GM23338 (cell line): ENCODE data around the gene MRPS16. TPM values are rescaled to one million over a fixed set of nuclear protein-coding genes. Genes with fewer than 3 reads are reported as not detected.

Experiments used
- ATAC-seq: fragments of 200-7000 bp; cut with Tn5 transposase; 3 replicates; pipeline ENCODE4 v1.9.1; 2020
- DNase-seq: peaks from one replicate; pipeline ENCODE4 v3.0.0-alpha.2; 2015; ENCODE audit warnings: low spot score
- H2AFZ ChIP-seq: fragments of 200-600 bp; sonication (generic); 2 replicates; pipeline ENCODE4 v1.8.0; 2016; ENCODE audit warnings: antibody characterized with exemption, mild to moderate bottlenecking, moderate library complexity
- H3F3A ChIP-seq: fragments of 200-600 bp; sonication (generic); replicated peaks from 2 replicates; pipeline ENCODE4 v1.8.0; 2017; ENCODE audit warnings: antibody characterized with exemption, mixed run types, low read depth
- H3K27ac ChIP-seq: fragments of 200-600 bp; sonication (generic); 2 replicates; pipeline ENCODE4 v1.6.1; 2016; ENCODE audit warnings: low read depth
- H3K27me3 ChIP-seq: fragments of 200-600 bp; sonication (generic); 2 replicates; pipeline ENCODE4 v1.8.0; 2016; ENCODE audit warnings: mild to moderate bottlenecking, mixed run types, moderate library complexity; ENCODE audit not compliant: insufficient read depth
- H3K36me3 ChIP-seq: fragments of 200-600 bp; sonication (generic); 2 replicates; pipeline ENCODE4 v1.8.0; 2016; ENCODE audit warnings: mild to moderate bottlenecking; ENCODE audit not compliant: insufficient read depth
- H3K4me1 ChIP-seq: fragments of 200-600 bp; sonication (generic); 2 replicates; pipeline ENCODE4 v1.8.0; 2016; ENCODE audit warnings: mild to moderate bottlenecking, moderate library complexity; ENCODE audit not compliant: insufficient read depth
- H3K4me2 ChIP-seq: fragments of 200-600 bp; sonication (generic); 2 replicates; pipeline ENCODE4 v1.7.1; 2017; ENCODE audit warnings: mixed run types
- H3K4me3 ChIP-seq: fragments of 200-600 bp; sonication (generic); 2 replicates; pipeline ENCODE4 v1.6.1; 2016; ENCODE audit warnings: mixed run types
- H3K79me2 ChIP-seq: fragments of 200-600 bp; sonication (generic); replicated peaks from 2 replicates; pipeline ENCODE4 v1.8.0; 2017; ENCODE audit warnings: mild to moderate bottlenecking; ENCODE audit not compliant: insufficient read depth
- H3K9me2 ChIP-seq: fragments of 200-600 bp; sonication (generic); 2 replicates; pipeline ENCODE4 v1.8.0; 2017; ENCODE audit not compliant: insufficient read depth
- H4K20me1 ChIP-seq: fragments of 200-600 bp; sonication (generic); replicated peaks from 2 replicates; pipeline ENCODE4 v1.8.0; 2017; ENCODE audit warnings: mild to moderate bottlenecking; ENCODE audit not compliant: insufficient read depth
- H3K27ac Mint-ChIP-seq: 2 replicates; pipeline ENCODE4 v1.8.0; 2020; ENCODE audit warnings: inconsistent platforms, mild to moderate bottlenecking, moderate library complexity, mixed read lengths
- H3K27me3 Mint-ChIP-seq: 3 replicates; pipeline ENCODE4 v1.8.0; 2022; ENCODE audit warnings: low read depth, mild to moderate bottlenecking, moderate library complexity, mixed read lengths, inconsistent platforms; ENCODE audit not compliant: insufficient read depth, poor library complexity
- H3K36me3 Mint-ChIP-seq: 3 replicates; pipeline ENCODE4 v1.8.0; 2021; ENCODE audit warnings: low read depth, mild to moderate bottlenecking, inconsistent platforms, moderate library complexity, mixed read lengths
- H3K4me1 Mint-ChIP-seq: 3 replicates; pipeline ENCODE4 v1.8.0; 2020; ENCODE audit warnings: mild to moderate bottlenecking, inconsistent platforms, mixed read lengths
- H3K4me3 Mint-ChIP-seq: 3 replicates; pipeline ENCODE4 v1.8.0; 2021; ENCODE audit warnings: moderate library complexity, mild to moderate bottlenecking, inconsistent platforms, mixed read lengths
- H3K9me3 Mint-ChIP-seq: 3 replicates; pipeline ENCODE4 v1.8.0; 2020; ENCODE audit warnings: moderate library complexity, mild to moderate bottlenecking, inconsistent platforms, mixed read lengths
- CREB1 ChIP-seq: fragments of 250-450 bp; sonication (Bioruptor Pico); IDR thresholded peaks from 2 replicates; pipeline ENCODE4 v1.5.0; 2020; ENCODE audit warnings: low read depth, mild to moderate bottlenecking, moderate library complexity
- CTCF ChIP-seq, 2 experiments: fragments of 200-600 bp in 1 of 2; sonication (generic) in 1 of 2; conservative IDR thresholded peaks; 2 replicates each; pipeline versions ENCODE4 v1.5.1 to v1.6.1; 2016 to 2017; ENCODE audit warnings: antibody characterized with exemption in 2 of 2, low read depth in 2 of 2, mild to moderate bottlenecking in 2 of 2, moderate library complexity in 1 of 2
- ETS1 ChIP-seq: IDR thresholded peaks from 2 replicates; pipeline ENCODE4 v1.6.1; 2016; ENCODE audit warnings: antibody characterized with exemption
- EZH2 ChIP-seq: fragments of 200-600 bp; sonication (generic); IDR thresholded peaks from one replicate; pipeline ENCODE4 v1.8.0; 2017; ENCODE audit warnings: antibody characterized with exemption, mild to moderate bottlenecking, low read depth; ENCODE audit not compliant: unreplicated experiment
- NANOG ChIP-seq: IDR thresholded peaks from 2 replicates; pipeline ENCODE4 v1.6.1; 2016; ENCODE audit warnings: antibody characterized with exemption, borderline replicate concordance
- REST ChIP-seq: IDR thresholded peaks from one replicate; pipeline ENCODE4 v1.6.1; 2018; ENCODE audit warnings: antibody characterized with exemption; ENCODE audit not compliant: unreplicated experiment
- ZNF114 ChIP-seq: fragments of 250-450 bp; sonication (Bioruptor Pico); IDR thresholded peaks from 2 replicates; pipeline ENCODE4 v1.5.0; 2020; ENCODE audit warnings: mild to moderate bottlenecking, moderate library complexity
- ZNF331 ChIP-seq: fragments of 250-450 bp; sonication (Bioruptor Pico); IDR thresholded peaks from 2 replicates; pipeline ENCODE4 v1.5.0; 2020; ENCODE audit warnings: low read depth, mild to moderate bottlenecking, moderate library complexity
- ZNF462 ChIP-seq: fragments of 250-450 bp; sonication (Bioruptor Pico); IDR thresholded peaks from 2 replicates; pipeline ENCODE4 v1.5.0; 2020; ENCODE audit warnings: mild to moderate bottlenecking, moderate library complexity
- polyA plus RNA-seq: library from polyadenylated mRNA; unstranded; fragments of >200 nt; fragmentation: Nextera tagmentation; extraction: Ambion mirVana; gene quantifications from 2 replicates; pipeline ENCODE4 v1.2.1, GENCODE V29; 2016
- total RNA-seq: library from RNA; depleted of rRNA; stranded (reverse); fragments of >200 nt; shearing (Covaris generic); gene quantifications from 2 replicates; pipeline ENCODE4 v1.2.3, GENCODE V29; 2014

MRPS16 gene
- total and polyA plus RNA-seq, 2 experiments from 2014 or later = 83.2 to 173 TPM

- H3K4me3 Mint-ChIP-seq = no peak overlapping the region
- DNase-seq (no peak), ATAC-seq (no peak)
- no peak overlapping the region for H3K4me2 ChIP-seq
- no peaks in the 10 kb centered on the region; the same call in 1 of the 2 replicates for H3K9me2 ChIP-seq
- H3K27ac Mint-ChIP-seq = no peak overlapping the region
- no peaks in the 10 kb centered on the region for H3K4me1 Mint-ChIP-seq
- no peaks in the 10 kb centered on the region for H3K27me3 ChIP-seq
- H3F3A ChIP-seq = no peaks in the 10 kb centered on the region
- H2AFZ ChIP-seq = no peak overlapping the region
- H3K27ac ChIP-seq = no peak overlapping the region
- no peaks in the 10 kb centered on the region for H4K20me1 ChIP-seq
- no peak overlapping the region for H3K4me3 ChIP-seq
- H3K36me3 Mint-ChIP-seq = no peaks in the 10 kb centered on the region
- H3K27me3 Mint-ChIP-seq = peaks cover 2% of the 10 kb centered on the region
- H3K36me3 ChIP-seq = no peaks in the 10 kb centered on the region
- no peaks in the 10 kb centered on the region for H3K4me1 ChIP-seq
- peaks cover 16% of the 10 kb centered on the region for H3K9me3 Mint-ChIP-seq
- no peaks in the 10 kb centered on the region for H3K79me2 ChIP-seq
- TF ChIP-seq ZNF462 (CRISPR knock-in tag) (no peak), ZNF331 (no peak), EZH2 (no peak), ZNF114 (no peak), CREB1 (no peak), ETS1 (no peak), REST (no peak), NANOG (no peak), CTCF (conservative IDR thresholded peaks at IDR 0.05; ENCODE audit: low read depth in 2 of 2) (no peak)
Measured at GRCh38 chr10:73293461-73293860, 41.0 kb upstream of the MRPS16 start.
